ENCODE measurements around the gene TTLL5. TPM values are rescaled to one million over a fixed set of nuclear protein-coding genes. Genes with fewer than 3 reads are reported as not detected.

Gene TTLL5
- total RNA-seq, 1 experiment from 2014 or later, result 15.3 TPM

GRCh38 chr14:75783602-75784313 lies 122.7 kb downstream of the TTLL5 start:
- Histone ChIP-seq H3K27ac (no peak overlapping the region), H3K27me3 (replicated peaks) (no peaks in the 10 kb centered on the region), H3K4me3 (no peak overlapping the region), H3K4me1 (replicated peaks) (no peaks in the 10 kb centered on the region), H3K36me3 (0 out of 2 replicates have a peak, but pooled peaks cover 6% of the 10 kb centered on the region), H3K9me3 (replicated peaks) (no peaks in the 10 kb centered on the region)
- no peak for DNase-seq (ENCODE audit: low read depth in 1 of 2, low spot score in 2 of 2)

GRCh38 chr14:75784314-75784686 lies 123.3 kb downstream of the TTLL5 start:
- no peak for DNase-seq (ENCODE audit: low read depth in 1 of 2, low spot score in 2 of 2)
- Histone ChIP-seq H3K4me1 (replicated peaks) (no peaks in the 10 kb centered on the region), H3K9me3 (replicated peaks) (no peaks in the 10 kb centered on the region), H3K27me3 (replicated peaks) (no peaks in the 10 kb centered on the region), H3K27ac (no peak overlapping the region), H3K4me3 (no peak overlapping the region), H3K36me3 (0 out of 2 replicates have a peak, but pooled peaks cover 6% of the 10 kb centered on the region)

GRCh38 chr14:75793806-75794205 lies 132.8 kb downstream of the TTLL5 start:
- Histone ChIP-seq H3K9me3 (replicated peaks) (no peaks in the 10 kb centered on the region), H3K4me1 (replicated peaks) (no peaks in the 10 kb centered on the region), H3K36me3 (no peaks in the 10 kb centered on the region), H3K27ac (no peak overlapping the region), H3K4me3 (no peak overlapping the region), H3K27me3 (replicated peaks) (no peaks in the 10 kb centered on the region)
- DNase-seq (ENCODE audit: low read depth in 1 of 2, low spot score in 2 of 2), result no peak

GRCh38 chr14:75794615-75795038 lies 133.6 kb downstream of the TTLL5 start:
- Histone ChIP-seq H3K27ac (no peak overlapping the region), H3K27me3 (replicated peaks) (no peaks in the 10 kb centered on the region), H3K36me3 (no peaks in the 10 kb centered on the region), H3K4me1 (replicated peaks) (no peaks in the 10 kb centered on the region), H3K9me3 (replicated peaks) (no peaks in the 10 kb centered on the region), H3K4me3 (no peak overlapping the region)
- DNase-seq (ENCODE audit: low read depth in 1 of 2, low spot score in 2 of 2), result no peak

GRCh38 chr14:75800792-75801191 lies 139.7 kb downstream of the TTLL5 start:
- Histone ChIP-seq H3K27me3 (replicated peaks) (no peaks in the 10 kb centered on the region), H3K4me3 (no peak overlapping the region)

GRCh38 chr14:75802486-75802885 lies 141.4 kb downstream of the TTLL5 start:
- Histone ChIP-seq H3K27ac (no peak overlapping the region), H3K27me3 (replicated peaks) (no peaks in the 10 kb centered on the region), H3K4me1 (replicated peaks) (no peaks in the 10 kb centered on the region; the same call in 1 of the 2 replicates), H3K36me3 (no peaks in the 10 kb centered on the region; the same call in 1 of the 2 replicates), H3K9me3 (replicated peaks) (no peaks in the 10 kb centered on the region), H3K4me3 (no peak overlapping the region)
- DNase-seq (ENCODE audit: low read depth in 1 of 2, low spot score in 2 of 2), result no peak

More at GRCh38 chr14:75800792-75801191, 139.7 kb downstream of the TTLL5 start:
- no peak for DNase-seq (ENCODE audit: low read depth in 1 of 2, low spot score in 2 of 2)
- Histone ChIP-seq H3K4me1 (replicated peaks) (no peaks in the 10 kb centered on the region; the same call in 1 of the 2 replicates), H3K9me3 (replicated peaks) (no peaks in the 10 kb centered on the region), H3K27ac (no peak overlapping the region), H3K36me3 (no peaks in the 10 kb centered on the region; the same call in 1 of the 2 replicates)

GRCh38 chr14:75803765-75804164 lies 142.7 kb downstream of the TTLL5 start:
- Histone ChIP-seq H3K4me1 (replicated peaks) (no peaks in the 10 kb centered on the region; the same call in 1 of the 2 replicates), H3K27me3 (replicated peaks) (no peaks in the 10 kb centered on the region), H3K36me3 (no peaks in the 10 kb centered on the region; the same call in 1 of the 2 replicates), H3K4me3 (no peak overlapping the region), H3K9me3 (replicated peaks) (no peaks in the 10 kb centered on the region), H3K27ac (no peak overlapping the region)
- DNase-seq (ENCODE audit: low read depth in 1 of 2, low spot score in 2 of 2), result peak; percentile 40 to 54

- Histone ChIP-seq H3K27me3 (replicated peaks) (no peaks in the 10 kb centered on the region), H3K36me3 (no peaks in the 10 kb centered on the region; the same call in 1 of the 2 replicates), H3K4me3 (no peak overlapping the region), H3K27ac (no peak overlapping the region), H3K4me1 (replicated peaks) (no peaks in the 10 kb centered on the region; the same call in 1 of the 2 replicates), H3K9me3 (replicated peaks) (no peaks in the 10 kb centered on the region)
- DNase-seq (ENCODE audit: low read depth in 1 of 2, low spot score in 2 of 2), result no peak
Observed at GRCh38 chr14:75804570-75805275, 143.7 kb downstream of the TTLL5 start.

- Histone ChIP-seq H3K27ac (no peak overlapping the region), H3K27me3 (replicated peaks) (no peaks in the 10 kb centered on the region), H3K4me3 (no peak overlapping the region), H3K36me3 (no peaks in the 10 kb centered on the region; the same call in 1 of the 2 replicates), H3K9me3 (replicated peaks) (no peaks in the 10 kb centered on the region), H3K4me1 (replicated peaks) (no peaks in the 10 kb centered on the region; the same call in 1 of the 2 replicates)
- DNase-seq (ENCODE audit: low read depth in 1 of 2, low spot score in 2 of 2), result no peak
Observed at GRCh38 chr14:75805646-75806045, 144.6 kb downstream of the TTLL5 start.

GRCh38 chr14:75806352-75806832 lies 145.3 kb downstream of the TTLL5 start:
- no peak for DNase-seq (ENCODE audit: low read depth in 1 of 2, low spot score in 2 of 2)
- Histone ChIP-seq H3K27me3 (replicated peaks) (no peaks in the 10 kb centered on the region), H3K27ac (no peak overlapping the region), H3K4me1 (replicated peaks) (no peaks in the 10 kb centered on the region; the same call in 1 of the 2 replicates), H3K36me3 (no peaks in the 10 kb centered on the region; the same call in 1 of the 2 replicates), H3K9me3 (replicated peaks) (no peaks in the 10 kb centered on the region), H3K4me3 (no peak overlapping the region)

- Histone ChIP-seq H3K27me3 (replicated peaks) (no peaks in the 10 kb centered on the region), H3K9me3 (replicated peaks) (no peaks in the 10 kb centered on the region), H3K36me3 (no peaks in the 10 kb centered on the region; the same call in 1 of the 2 replicates), H3K27ac (no peak overlapping the region), H3K4me1 (replicated peaks) (no peaks in the 10 kb centered on the region; the same call in 1 of the 2 replicates), H3K4me3 (no peak overlapping the region)
- DNase-seq (ENCODE audit: low read depth in 1 of 2, low spot score in 2 of 2), result no peak
Observed at GRCh38 chr14:75807667-75808360, 146.8 kb downstream of the TTLL5 start.

- H3K36me3 ChIP-seq, result no peaks in the 10 kb centered on the region
- no peaks in the 10 kb centered on the region for H3K27me3 ChIP-seq (replicated peaks)
- no peak for DNase-seq (ENCODE audit: low read depth in 1 of 2, low spot score in 2 of 2)
- no peak overlapping the region for H3K4me3 ChIP-seq
- no peaks in the 10 kb centered on the region for H3K4me1 ChIP-seq (replicated peaks)
- no peak overlapping the region for H3K27ac ChIP-seq
- no peaks in the 10 kb centered on the region for H3K9me3 ChIP-seq (replicated peaks)
Observed at GRCh38 chr14:75811136-75811829, 150.2 kb downstream of the TTLL5 start.

- DNase-seq (ENCODE audit: low read depth in 1 of 2, low spot score in 2 of 2), result no peak
- Histone ChIP-seq H3K4me3 (no peak overlapping the region), H3K27me3 (replicated peaks) (no peaks in the 10 kb centered on the region), H3K36me3 (no peaks in the 10 kb centered on the region), H3K9me3 (replicated peaks) (no peaks in the 10 kb centered on the region), H3K4me1 (replicated peaks) (no peaks in the 10 kb centered on the region), H3K27ac (no peak overlapping the region)
Observed at GRCh38 chr14:75811872-75812499, 150.9 kb downstream of the TTLL5 start.

Data from SJSA1 (cell line).